Osteocyte (in vitro differentiated cells): ENCODE data around the gene FGGY. TPM values are rescaled to one million over a fixed set of nuclear protein-coding genes. Genes with fewer than 3 reads are reported as not detected.

Experiments used
- DNase-seq: peaks from one replicate; pipeline ENCODE4 v3.0.0; 2021; ENCODE audit warnings: mixed read lengths; ENCODE audit not compliant: unreplicated experiment; ENCODE audit errors: extremely low spot score
- H3K27ac Mint-ChIP-seq: one replicate; pipeline ENCODE4 v1.8.0; 2021; ENCODE audit warnings: mild to moderate bottlenecking, mixed read lengths; ENCODE audit not compliant: unreplicated experiment
- H3K27me3 Mint-ChIP-seq: one replicate; pipeline ENCODE4 v1.8.0; 2021; ENCODE audit warnings: mixed read lengths; ENCODE audit not compliant: unreplicated experiment
- H3K36me3 Mint-ChIP-seq: one replicate; pipeline ENCODE4 v1.8.0; 2021; ENCODE audit warnings: mixed read lengths; ENCODE audit not compliant: unreplicated experiment
- H3K4me1 Mint-ChIP-seq: one replicate; pipeline ENCODE4 v1.8.0; 2021; ENCODE audit warnings: mixed read lengths; ENCODE audit not compliant: unreplicated experiment
- H3K4me3 Mint-ChIP-seq: one replicate; pipeline ENCODE4 v1.8.0; 2021; ENCODE audit warnings: mild to moderate bottlenecking, moderate library complexity, mixed read lengths; ENCODE audit not compliant: unreplicated experiment
- H3K9me3 Mint-ChIP-seq: one replicate; pipeline ENCODE4 v1.8.0; 2021; ENCODE audit warnings: mixed read lengths; ENCODE audit not compliant: unreplicated experiment
- total RNA-seq: library from RNA; stranded (reverse); gene quantifications from 2 replicates; pipeline ENCODE4 v1.2.1, GENCODE V29; 2021
- TF ChIP-seq, protein P1 (sequence below): fragments of 200-600 bp; sonication (generic); IDR thresholded peaks from 2 replicates; pipeline ENCODE4 v1.5.0; 2021; ENCODE audit warnings: antibody characterized with exemption, mild to moderate bottlenecking, moderate library complexity

Gene FGGY
- total RNA-seq, 1 donor from 2014 or later, result 9.1 TPM

DNA sequence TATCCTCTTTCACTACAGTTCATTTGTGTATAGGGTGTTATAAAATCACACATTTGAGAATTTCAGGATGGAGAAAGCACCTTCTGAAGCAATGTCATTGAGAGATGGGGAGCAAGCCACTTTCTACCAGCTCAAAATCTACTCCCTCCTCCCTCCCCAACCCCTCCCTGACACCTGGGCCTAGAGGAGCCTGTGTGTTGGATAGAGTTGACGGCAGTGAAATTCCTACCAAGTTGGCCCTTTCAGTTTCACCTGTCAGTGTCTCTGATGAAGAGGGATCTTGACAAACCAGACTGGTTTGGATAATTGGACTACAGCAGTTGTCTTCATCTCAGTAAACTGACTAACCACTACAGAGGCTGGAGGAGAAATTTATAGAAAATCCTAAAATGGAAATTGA, 392.8 kb downstream of the FGGY start:
- Mint-ChIP-seq H3K27ac (no peak overlapping the region), H3K9me3 (no peaks in the 10 kb centered on the region), H3K27me3 (no peaks in the 10 kb centered on the region), H3K4me3 (no peak overlapping the region), H3K4me1 (peaks cover 25% of the 10 kb centered on the region), H3K36me3 (no peaks in the 10 kb centered on the region)
- TF ChIP-seq, protein P1, sequence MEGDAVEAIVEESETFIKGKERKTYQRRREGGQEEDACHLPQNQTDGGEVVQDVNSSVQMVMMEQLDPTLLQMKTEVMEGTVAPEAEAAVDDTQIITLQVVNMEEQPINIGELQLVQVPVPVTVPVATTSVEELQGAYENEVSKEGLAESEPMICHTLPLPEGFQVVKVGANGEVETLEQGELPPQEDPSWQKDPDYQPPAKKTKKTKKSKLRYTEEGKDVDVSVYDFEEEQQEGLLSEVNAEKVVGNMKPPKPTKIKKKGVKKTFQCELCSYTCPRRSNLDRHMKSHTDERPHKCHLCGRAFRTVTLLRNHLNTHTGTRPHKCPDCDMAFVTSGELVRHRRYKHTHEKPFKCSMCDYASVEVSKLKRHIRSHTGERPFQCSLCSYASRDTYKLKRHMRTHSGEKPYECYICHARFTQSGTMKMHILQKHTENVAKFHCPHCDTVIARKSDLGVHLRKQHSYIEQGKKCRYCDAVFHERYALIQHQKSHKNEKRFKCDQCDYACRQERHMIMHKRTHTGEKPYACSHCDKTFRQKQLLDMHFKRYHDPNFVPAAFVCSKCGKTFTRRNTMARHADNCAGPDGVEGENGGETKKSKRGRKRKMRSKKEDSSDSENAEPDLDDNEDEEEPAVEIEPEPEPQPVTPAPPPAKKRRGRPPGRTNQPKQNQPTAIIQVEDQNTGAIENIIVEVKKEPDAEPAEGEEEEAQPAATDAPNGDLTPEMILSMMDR, result no peak
- DNase-seq, result no peak

DNA sequence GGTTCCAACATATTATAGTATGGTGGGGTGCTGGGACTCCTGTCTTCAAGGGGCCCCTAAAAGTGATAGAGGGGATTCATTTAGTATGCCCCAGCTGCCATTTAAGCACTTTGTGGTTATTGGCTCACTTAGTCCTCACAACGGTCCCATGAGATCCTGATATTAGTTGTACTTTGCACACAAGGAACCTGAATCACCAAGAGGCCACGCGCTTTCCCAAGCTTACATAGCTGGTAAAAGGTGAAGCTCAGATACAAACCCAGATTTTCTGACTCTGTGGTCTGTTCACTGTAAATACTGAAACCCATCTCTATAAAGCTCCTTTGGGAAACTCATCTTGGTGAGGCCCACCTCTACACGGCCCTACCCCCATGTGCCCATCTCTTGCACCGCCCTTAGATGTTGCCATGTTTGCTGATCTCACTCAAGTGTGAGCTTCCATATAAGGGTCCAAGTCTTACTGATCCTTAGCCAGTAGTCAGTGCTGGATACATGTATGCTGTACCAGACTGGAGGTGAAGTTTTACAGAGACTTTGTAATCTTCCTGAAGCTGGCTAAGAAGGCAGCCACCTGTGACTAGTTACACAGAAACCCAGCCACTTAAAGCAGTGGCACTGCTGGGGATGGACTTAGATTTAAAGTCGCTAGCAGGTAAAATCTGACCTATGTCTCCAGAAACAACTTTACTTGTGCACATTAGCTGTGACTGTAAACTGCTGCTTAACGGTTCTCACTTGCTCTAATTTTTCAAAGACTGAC, 393.5 kb downstream of the FGGY start:
- no peak overlapping the region for H3K4me3 Mint-ChIP-seq
- no peaks in the 10 kb centered on the region for H3K27me3 Mint-ChIP-seq

DNA sequence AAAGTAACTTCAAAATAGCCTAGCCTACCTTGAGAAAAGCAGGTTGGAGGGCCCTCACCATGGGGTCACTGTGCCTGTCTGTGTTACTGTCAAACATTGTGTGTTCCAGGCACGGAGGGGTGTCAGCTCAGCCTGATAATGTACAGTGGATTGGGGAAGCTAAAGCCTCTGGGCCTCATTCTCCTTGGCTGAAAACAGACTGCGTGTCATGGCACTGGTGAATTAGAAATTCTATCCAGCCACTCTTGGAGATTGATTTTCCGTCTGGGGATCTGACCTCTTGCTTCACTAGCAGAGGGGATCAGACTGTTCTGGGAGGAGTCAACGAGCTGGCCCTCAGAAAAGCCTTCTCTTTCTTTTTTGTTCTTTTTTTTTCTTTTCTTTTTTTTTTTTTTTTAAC, 394.4 kb downstream of the FGGY start:
- TF ChIP-seq, protein P1, result no peak
- H3K27ac Mint-ChIP-seq, result peak overlapping the region; percentile 77

More for the DNA sequence above, 393.5 kb downstream of the FGGY start:
- no peak for DNase-seq
- no peaks in the 10 kb centered on the region for H3K36me3 Mint-ChIP-seq
- no peak overlapping the region for H3K27ac Mint-ChIP-seq
- no peaks in the 10 kb centered on the region for H3K9me3 Mint-ChIP-seq
- peaks cover 25% of the 10 kb centered on the region for H3K4me1 Mint-ChIP-seq
- TF ChIP-seq, protein P1, result no peak

DNA sequence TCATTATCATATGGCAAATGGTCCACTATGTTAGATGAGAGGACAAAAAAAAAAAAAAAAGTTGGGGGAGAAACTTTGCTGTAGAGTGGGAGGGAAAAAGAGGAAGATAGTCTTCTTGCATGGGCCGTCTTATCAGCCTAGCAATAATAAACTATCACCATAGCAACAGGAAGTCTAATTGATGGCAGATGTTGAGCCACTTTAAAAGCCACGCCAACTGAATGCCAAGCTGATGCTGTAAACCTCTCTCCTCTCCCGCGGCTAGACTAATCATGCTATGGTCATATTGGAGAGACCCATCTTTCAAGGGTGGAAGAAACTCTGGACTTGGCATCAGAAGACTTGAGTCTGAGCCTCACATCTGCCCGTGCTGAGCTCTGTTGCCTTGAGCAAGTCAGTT, 395.7 kb downstream of the FGGY start:
- H3K4me1 Mint-ChIP-seq, result peaks cover 24% of the 10 kb centered on the region
- H3K4me3 Mint-ChIP-seq, result no peak overlapping the region
- DNase-seq, result no peak
- H3K27ac Mint-ChIP-seq, result peak overlapping the region; percentile 77
- H3K36me3 Mint-ChIP-seq, result no peaks in the 10 kb centered on the region
- H3K27me3 Mint-ChIP-seq, result no peaks in the 10 kb centered on the region
- H3K9me3 Mint-ChIP-seq, result no peaks in the 10 kb centered on the region
- TF ChIP-seq, protein P1, result no peak

More for the DNA sequence above, 394.4 kb downstream of the FGGY start:
- no peaks in the 10 kb centered on the region for H3K36me3 Mint-ChIP-seq
- no peak overlapping the region for H3K4me3 Mint-ChIP-seq
- H3K4me1 Mint-ChIP-seq, result peaks cover 24% of the 10 kb centered on the region
- DNase-seq, result no peak
- H3K27me3 Mint-ChIP-seq, result no peaks in the 10 kb centered on the region
- H3K9me3 Mint-ChIP-seq, result no peaks in the 10 kb centered on the region

DNA sequence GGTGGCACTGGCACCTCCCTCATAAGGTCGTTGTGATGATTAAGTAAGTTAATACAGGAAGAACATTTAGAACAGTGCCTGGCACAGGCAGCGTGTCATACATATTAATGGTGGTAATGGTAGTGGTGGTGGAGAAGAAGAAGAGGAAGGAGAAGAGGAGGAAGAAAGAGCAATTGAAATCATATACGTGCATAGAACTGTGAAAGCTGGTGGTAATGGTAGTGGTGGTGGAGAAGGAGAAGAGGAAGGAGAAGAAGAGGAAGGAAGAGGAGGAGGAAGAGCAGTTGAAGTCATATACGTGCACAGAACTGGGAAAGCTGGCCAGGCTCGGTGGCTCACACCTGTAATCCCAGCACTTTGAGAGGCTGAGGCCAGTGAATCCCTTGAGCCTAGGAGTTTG, 396.5 kb downstream of the FGGY start:
- peaks cover 30% of the 10 kb centered on the region for H3K4me1 Mint-ChIP-seq
- no peaks in the 10 kb centered on the region for H3K9me3 Mint-ChIP-seq
- H3K4me3 Mint-ChIP-seq, result no peak overlapping the region
- H3K27me3 Mint-ChIP-seq, result no peaks in the 10 kb centered on the region
- TF ChIP-seq, protein P1, result no peak
- DNase-seq, result no peak
- no peaks in the 10 kb centered on the region for H3K36me3 Mint-ChIP-seq
- peak overlapping the region; percentile 73 for H3K27ac Mint-ChIP-seq
